T-cell (primary cell): ENCODE results near the gene TCFL5. TPM values are rescaled to one million over a fixed set of nuclear protein-coding genes. Genes with fewer than 3 reads are reported as not detected.

Experiments
- ATAC-seq, 4 experiments: fragments of 200-7000 bp in 3 of 4; fragments of 150-1000 bp in 1 of 4; cut with Tn5 transposase; replicated peaks in 1 of 4; 1 replicate in 3 of 4; 2 replicates in 1 of 4; pipeline ENCODE4 v1.10.0; 2021; ENCODE audit warnings: moderate library complexity in 3 of 4, mild to moderate bottlenecking in 2 of 4, moderate number of reproducible peaks in 1 of 4
- CTCF ChIA-PET, 2 donors: fragments of 300-600 bp; sonication (Branson Sonifier 250); formaldehyde crosslinking; loops; one replicate each; lab custom pipeline; 2022; ENCODE audit warnings: antibody characterized with exemption in 2 of 2; lab: Charles Lee
- POLR2A ChIA-PET, 2 donors: fragments of 300-600 bp; sonication (Branson Sonifier 250); formaldehyde crosslinking; loops; one replicate each; lab custom pipeline; 2022; ENCODE audit warnings: antibody characterized with exemption in 2 of 2; lab: Charles Lee
- DNase-seq, 35 experiments: peaks; one replicate each; pipeline versions ENCODE4 v3.0.0 to v3.0.0-alpha.2; 2013 to 2023
- H3K27ac ChIP-seq: one replicate; pipeline ENCODE4 v1.5.1; 2013; ENCODE audit warnings: low read length
- H3K27me3 ChIP-seq, 2 experiments: replicated peaks in 1 of 2; 1 replicate in 1 of 2; 2 replicates in 1 of 2; pipeline versions ENCODE4 v1.6.1 to v1.7.0; 2013; ENCODE audit warnings: low read length in 1 of 2, mixed read lengths in 1 of 2; ENCODE audit not compliant: control insufficient read depth in 2 of 2, insufficient read depth in 2 of 2; ENCODE audit errors: extremely low read depth in 1 of 2
- H3K36me3 ChIP-seq, 2 donors: 1 replicate in 1 of 2; 2 replicates in 1 of 2; pipeline versions ENCODE4 v1.6.1 to v1.7.0; 2013; ENCODE audit warnings: low read length in 1 of 2; ENCODE audit not compliant: control insufficient read depth in 2 of 2, insufficient read depth in 1 of 2; ENCODE audit errors: extremely low read depth in 1 of 2
- H3K4me1 ChIP-seq, 2 experiments: 1 replicate in 1 of 2; 2 replicates in 1 of 2; pipeline versions ENCODE4 v1.6.1 to v1.7.0; 2013; ENCODE audit warnings: low read length in 2 of 2, mixed read lengths in 1 of 2; ENCODE audit not compliant: insufficient read depth in 2 of 2, control insufficient read depth in 1 of 2; ENCODE audit errors: extremely low read depth in 1 of 2
- H3K4me3 ChIP-seq, 2 donors: 1 replicate in 1 of 2; 2 replicates in 1 of 2; pipeline versions ENCODE4 v1.5.1 to v1.7.0; 2013; ENCODE audit warnings: mild to moderate bottlenecking in 2 of 2, low read length in 1 of 2, moderate library complexity in 1 of 2; ENCODE audit not compliant: control insufficient read depth in 1 of 2; ENCODE audit errors: extremely low read depth in 1 of 2
- H3K9me3 ChIP-seq: 2 replicates; pipeline ENCODE4 v1.7.0; 2013
- H3K27ac Mint-ChIP-seq, 2 donors: one replicate each; pipeline ENCODE4 v1.8.0; 2020 to 2021; ENCODE audit warnings: mild to moderate bottlenecking in 2 of 2, mixed read lengths in 2 of 2
- H3K27me3 Mint-ChIP-seq, 2 donors: one replicate each; pipeline ENCODE4 v1.8.0; 2021 to 2022; ENCODE audit warnings: mixed read lengths in 2 of 2
- H3K36me3 Mint-ChIP-seq: one replicate; pipeline ENCODE4 v1.8.0; 2021; ENCODE audit warnings: mixed read lengths
- H3K4me1 Mint-ChIP-seq, 3 donors: one replicate each; pipeline ENCODE4 v1.8.0; 2020 to 2022; ENCODE audit warnings: mixed read lengths in 3 of 3, mild to moderate bottlenecking in 1 of 3
- H3K4me3 Mint-ChIP-seq, 3 donors: one replicate each; pipeline ENCODE4 v1.8.0; 2020 to 2022; ENCODE audit warnings: mild to moderate bottlenecking in 3 of 3, mixed read lengths in 3 of 3, moderate library complexity in 3 of 3
- H3K9me3 Mint-ChIP-seq, 3 donors: one replicate each; pipeline ENCODE4 v1.8.0; 2020 to 2022; ENCODE audit warnings: mixed read lengths in 3 of 3
- WGBS: methylation state at CpG from one replicate; pipeline ENCODE4 v1.1.5; 2013; ENCODE audit warnings: missing lambda C conversion rate; ENCODE audit not compliant: insufficient coverage; 5-methylcytosine and 5-hydroxymethylcytosine counted together
- total RNA-seq, 35 experiments: library from RNA in 6 of 35; stranded (reverse) in 6 of 35; fragments of 120-200 nt in 1 of 35; gene quantifications; one replicate each; pipeline versions ENCODE4 v1.2.1 to v1.2.4 and lab custom pipeline; 2013 to 2026

TCFL5 gene
- total RNA-seq, 5 donors from 2014 or later (not counting 1 experiment from before 2014, with no cell fraction given), result 5.0 to 12.7 (median 8.5) TPM

- CTCF ChIA-PET, result interaction anchor here (0.6 to 1.8 kb wide), 9 partner anchors 11 to 838 kb away, joined by 3 to 12 read pairs (median 4); no protein-coding TSS in a partner anchor
- Histone ChIP-seq H3K27ac (peak overlapping the region; percentile 48), H3K27me3 (no peaks in the 10 kb centered on the region), H3K4me3 (no peak overlapping the region), H3K36me3 (peaks cover 5 to 51% of the 10 kb centered on the region in 2 donors), H3K9me3 (no peaks in the 10 kb centered on the region), H3K4me1 (peaks cover 3 to 24% of the 10 kb centered on the region in 2 experiments)
- peak overlapping the region in 1 of 3 donors; percentile 63 for H3K4me3 Mint-ChIP-seq
- DNase-seq (peak in 22 of 35 experiments; percentile 16 to 65 (median 34)), ATAC-seq (peak; percentile 25 to 69 (median 34))
- no peaks in the 10 kb centered on the region for H3K9me3 Mint-ChIP-seq
- peak overlapping the region; percentile 79 to 83 for H3K27ac Mint-ChIP-seq
- H3K27me3 Mint-ChIP-seq, result no peaks in the 10 kb centered on the region
- WGBS, result 81% methylated on average over 7 of the region's 20 CpGs
- H3K4me1 Mint-ChIP-seq, result peaks cover 28 to 39% (median 36%) of the 10 kb centered on the region in 3 donors
- POLR2A ChIA-PET, result interaction anchor here in 1 of 2 donors (0.6 to 1.1 kb wide), 5 partner anchors 11 to 104 kb away, joined by 3 to 8 read pairs (median 7); no protein-coding TSS in a partner anchor
- H3K36me3 Mint-ChIP-seq, result peaks cover 32% of the 10 kb centered on the region
These were observed 39.3 kb upstream of the TCFL5 start for GRCh38 chr20:62900692-62901584.

GRCh38 chr20:62900052-62900691, 38.5 kb upstream of the TCFL5 start:
- Mint-ChIP-seq H3K4me3 (peak overlapping the region; percentile 34 to 63 (median 59)), H3K27me3 (no peaks in the 10 kb centered on the region), H3K27ac (peak overlapping the region; percentile 79 to 83), H3K4me1 (peaks cover 28 to 39% (median 36%) of the 10 kb centered on the region in 3 donors), H3K9me3 (no peaks in the 10 kb centered on the region), H3K36me3 (peaks cover 32% of the 10 kb centered on the region)
- peaks cover 5 to 51% of the 10 kb centered on the region in 2 donors for H3K36me3 ChIP-seq
- ChIA-PET POLR2A (interaction anchor here in 1 of 2 donors (0.8 kb wide), 1 partner anchor 18 kb away, joined by 3 read pairs; no protein-coding TSS in a partner anchor), CTCF (interaction anchor here in 1 of 2 donors (0.9 to 1.4 kb wide), 2 partner anchors 9 to 16 kb away, joined by 3 to 5 read pairs; no protein-coding TSS in a partner anchor)
- H3K9me3 ChIP-seq, result no peaks in the 10 kb centered on the region
- H3K4me3 ChIP-seq, result no peak overlapping the region
- DNase-seq (peak; percentile 61 to 86 (median 74)), ATAC-seq (peak; percentile 86 to 94 (median 93))
- 17% methylated on average over 8 of the region's 11 CpGs for WGBS
- peak overlapping the region; percentile 48 for H3K27ac ChIP-seq
- no peaks in the 10 kb centered on the region for H3K27me3 ChIP-seq
- peaks cover 3 to 24% of the 10 kb centered on the region in 2 experiments for H3K4me1 ChIP-seq

DNA sequence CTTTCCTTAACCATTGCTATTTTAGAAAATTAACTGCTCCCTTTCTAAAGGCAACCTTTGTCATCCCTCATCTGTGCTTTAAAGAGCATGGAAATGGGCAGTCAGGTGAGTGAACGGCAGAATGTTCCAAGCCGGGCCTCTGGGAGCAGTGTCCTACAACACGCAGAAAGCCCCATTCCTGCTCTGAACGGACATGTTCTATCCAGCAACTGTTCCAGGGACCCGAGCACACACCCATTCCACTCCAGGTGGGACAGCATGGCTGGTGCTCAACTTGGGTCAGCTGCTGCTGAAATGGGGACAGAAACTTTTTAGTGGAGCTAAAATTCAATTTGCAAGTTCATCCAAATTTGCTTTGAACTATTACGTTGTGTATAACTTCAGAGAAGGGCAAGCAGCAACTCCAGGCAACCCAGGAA, 38.0 kb upstream of the TCFL5 start:
- DNase-seq, result no peak
- Histone ChIP-seq H3K36me3 (peaks cover 5 to 51% of the 10 kb centered on the region in 2 donors), H3K9me3 (no peaks in the 10 kb centered on the region), H3K27ac (no peak overlapping the region), H3K4me3 (no peak overlapping the region), H3K4me1 (peaks cover 3 to 24% of the 10 kb centered on the region in 2 experiments), H3K27me3 (no peaks in the 10 kb centered on the region)
- H3K27me3 Mint-ChIP-seq, result no peaks in the 10 kb centered on the region
- H3K9me3 Mint-ChIP-seq, result no peaks in the 10 kb centered on the region
- ChIA-PET CTCF (interaction anchor here (0.9 to 1.4 kb wide), 5 partner anchors 9 to 109 kb away, joined by 3 to 5 read pairs (median 3); no protein-coding TSS in a partner anchor), POLR2A (no interaction called here)
- ATAC-seq, result peak in 3 of 4 experiments; percentile 1 to 6 (median 2)
- peak overlapping the region in 1 of 3 donors; percentile 63 for H3K4me3 Mint-ChIP-seq
- WGBS, result no CpG with 5 or more reads among the region's 6 CpGs
- H3K27ac Mint-ChIP-seq, result peak overlapping the region in 1 of 2 donors; percentile 83
- peaks cover 28 to 39% (median 36%) of the 10 kb centered on the region in 3 donors for H3K4me1 Mint-ChIP-seq
- peaks cover 31% of the 10 kb centered on the region for H3K36me3 Mint-ChIP-seq

GRCh38 chr20:62898970-62899632, 37.5 kb upstream of the TCFL5 start:
- ChIA-PET CTCF (interaction anchor here (0.9 to 1.4 kb wide), 6 partner anchors 8 to 110 kb away, joined by 3 to 5 read pairs (median 3); no protein-coding TSS in a partner anchor), POLR2A (no interaction called here)
- ATAC-seq (no peak), DNase-seq (peak in 1 of 35 experiments; percentile 35)
- no peaks in the 10 kb centered on the region for H3K27me3 ChIP-seq
- WGBS, result 37% methylated on average over 10 of the region's 16 CpGs
- no peak overlapping the region for H3K4me3 ChIP-seq
- no peaks in the 10 kb centered on the region for H3K9me3 Mint-ChIP-seq
- no peak overlapping the region for H3K27ac ChIP-seq
- no peaks in the 10 kb centered on the region for H3K9me3 ChIP-seq
- H3K27me3 Mint-ChIP-seq, result no peaks in the 10 kb centered on the region
- peaks cover 5 to 54% of the 10 kb centered on the region in 2 donors for H3K36me3 ChIP-seq
- H3K4me1 Mint-ChIP-seq, result peaks cover 28 to 38% (median 34%) of the 10 kb centered on the region in 3 donors
- H3K4me1 ChIP-seq, result peaks cover 3 to 24% of the 10 kb centered on the region in 2 experiments
- H3K27ac Mint-ChIP-seq, result peak overlapping the region; percentile 22 to 23
- H3K36me3 Mint-ChIP-seq, result peaks cover 31% of the 10 kb centered on the region
- peak overlapping the region in 2 of 3 donors; percentile 5 to 63 for H3K4me3 Mint-ChIP-seq

- ChIA-PET CTCF (interaction anchor here (0.9 to 1.3 kb wide), 4 partner anchors 9 to 111 kb away, joined by 3 read pairs; no protein-coding TSS in a partner anchor), POLR2A (no interaction called here)
- WGBS, result 93% methylated on average over 15 of the region's 16 CpGs
- no peaks in the 10 kb centered on the region for H3K27me3 ChIP-seq
- Mint-ChIP-seq H3K9me3 (no peaks in the 10 kb centered on the region), H3K4me1 (peaks cover 28 to 37% (median 35%) of the 10 kb centered on the region in 3 donors), H3K27me3 (no peaks in the 10 kb centered on the region), H3K27ac (no peak overlapping the region), H3K36me3 (peaks cover 32% of the 10 kb centered on the region), H3K4me3 (no peak overlapping the region)
- peaks cover 3 to 28% of the 10 kb centered on the region in 2 experiments for H3K4me1 ChIP-seq
- no peak for DNase-seq
- no peak overlapping the region for H3K27ac ChIP-seq
- ATAC-seq, result no peak
- peaks cover 8 to 54% of the 10 kb centered on the region in 2 donors for H3K36me3 ChIP-seq
- no peaks in the 10 kb centered on the region for H3K9me3 ChIP-seq
- no peak overlapping the region for H3K4me3 ChIP-seq
These were observed 36.7 kb upstream of the TCFL5 start for GRCh38 chr20:62898093-62898964.
